Measurements from ENCODE around the gene SS18L1.

Gene SS18L1

GRCh38 chr20:62212299-62212698, 68.7 kb downstream of the SS18L1 start:
- no peak overlapping the region for H3K27ac Mint-ChIP-seq
- H3K36me3 Mint-ChIP-seq (ENCODE audit: low read depth) = no peaks in the 10 kb centered on the region
- TF ChIP-seq, protein P1, sequence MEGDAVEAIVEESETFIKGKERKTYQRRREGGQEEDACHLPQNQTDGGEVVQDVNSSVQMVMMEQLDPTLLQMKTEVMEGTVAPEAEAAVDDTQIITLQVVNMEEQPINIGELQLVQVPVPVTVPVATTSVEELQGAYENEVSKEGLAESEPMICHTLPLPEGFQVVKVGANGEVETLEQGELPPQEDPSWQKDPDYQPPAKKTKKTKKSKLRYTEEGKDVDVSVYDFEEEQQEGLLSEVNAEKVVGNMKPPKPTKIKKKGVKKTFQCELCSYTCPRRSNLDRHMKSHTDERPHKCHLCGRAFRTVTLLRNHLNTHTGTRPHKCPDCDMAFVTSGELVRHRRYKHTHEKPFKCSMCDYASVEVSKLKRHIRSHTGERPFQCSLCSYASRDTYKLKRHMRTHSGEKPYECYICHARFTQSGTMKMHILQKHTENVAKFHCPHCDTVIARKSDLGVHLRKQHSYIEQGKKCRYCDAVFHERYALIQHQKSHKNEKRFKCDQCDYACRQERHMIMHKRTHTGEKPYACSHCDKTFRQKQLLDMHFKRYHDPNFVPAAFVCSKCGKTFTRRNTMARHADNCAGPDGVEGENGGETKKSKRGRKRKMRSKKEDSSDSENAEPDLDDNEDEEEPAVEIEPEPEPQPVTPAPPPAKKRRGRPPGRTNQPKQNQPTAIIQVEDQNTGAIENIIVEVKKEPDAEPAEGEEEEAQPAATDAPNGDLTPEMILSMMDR (IDR thresholded peaks at IDR 0.05; ENCODE audit: unreplicated experiment in 3 of 3) = no peak
- no peaks in the 10 kb centered on the region for H3K9me3 Mint-ChIP-seq
- peaks cover 52% of the 10 kb centered on the region for H3K27me3 Mint-ChIP-seq (ENCODE audit: low read depth)
- H3K4me1 Mint-ChIP-seq = no peaks in the 10 kb centered on the region
- no peak overlapping the region for H3K4me3 Mint-ChIP-seq

DNA sequence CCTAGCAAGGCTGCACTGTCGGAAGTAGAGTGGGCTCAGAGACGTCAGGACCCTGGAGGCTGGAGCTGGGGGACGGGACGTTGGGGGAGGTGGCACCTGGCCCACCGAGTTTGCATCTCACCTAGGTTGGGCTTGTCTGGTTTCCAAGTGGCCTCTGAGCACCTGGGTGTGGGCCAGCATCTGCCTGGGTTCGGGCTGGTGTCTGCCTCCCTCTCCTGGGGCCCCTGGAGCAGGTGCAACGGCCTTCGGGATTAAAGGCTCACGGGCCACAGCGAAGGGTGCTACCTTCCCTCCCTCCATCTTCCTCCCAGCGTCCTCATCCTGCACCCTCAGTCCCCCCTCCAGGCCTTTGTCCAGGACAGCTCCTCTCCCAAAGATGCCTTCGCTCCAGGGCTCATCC, 70.5 kb downstream of the SS18L1 start:
- Mint-ChIP-seq H3K4me3 (no peak overlapping the region), H3K27me3 (ENCODE audit: low read depth) (peaks cover 63% of the 10 kb centered on the region), H3K36me3 (ENCODE audit: low read depth) (no peaks in the 10 kb centered on the region), H3K9me3 (no peaks in the 10 kb centered on the region), H3K27ac (no peak overlapping the region), H3K4me1 (no peaks in the 10 kb centered on the region)
- TF ChIP-seq, protein P1 (IDR thresholded peaks at IDR 0.05; ENCODE audit: unreplicated experiment in 3 of 3) = no peak

GRCh38 chr20:62215020-62215990, 71.7 kb downstream of the SS18L1 start:
- Mint-ChIP-seq H3K4me1 (no peaks in the 10 kb centered on the region), H3K4me3 (no peak overlapping the region), H3K27ac (no peak overlapping the region), H3K36me3 (ENCODE audit: low read depth) (no peaks in the 10 kb centered on the region), H3K27me3 (ENCODE audit: low read depth) (peaks cover 62% of the 10 kb centered on the region), H3K9me3 (no peaks in the 10 kb centered on the region)
- TF ChIP-seq, protein P1 (IDR thresholded peaks at IDR 0.05; ENCODE audit: unreplicated experiment in 3 of 3) = no peak

DNA sequence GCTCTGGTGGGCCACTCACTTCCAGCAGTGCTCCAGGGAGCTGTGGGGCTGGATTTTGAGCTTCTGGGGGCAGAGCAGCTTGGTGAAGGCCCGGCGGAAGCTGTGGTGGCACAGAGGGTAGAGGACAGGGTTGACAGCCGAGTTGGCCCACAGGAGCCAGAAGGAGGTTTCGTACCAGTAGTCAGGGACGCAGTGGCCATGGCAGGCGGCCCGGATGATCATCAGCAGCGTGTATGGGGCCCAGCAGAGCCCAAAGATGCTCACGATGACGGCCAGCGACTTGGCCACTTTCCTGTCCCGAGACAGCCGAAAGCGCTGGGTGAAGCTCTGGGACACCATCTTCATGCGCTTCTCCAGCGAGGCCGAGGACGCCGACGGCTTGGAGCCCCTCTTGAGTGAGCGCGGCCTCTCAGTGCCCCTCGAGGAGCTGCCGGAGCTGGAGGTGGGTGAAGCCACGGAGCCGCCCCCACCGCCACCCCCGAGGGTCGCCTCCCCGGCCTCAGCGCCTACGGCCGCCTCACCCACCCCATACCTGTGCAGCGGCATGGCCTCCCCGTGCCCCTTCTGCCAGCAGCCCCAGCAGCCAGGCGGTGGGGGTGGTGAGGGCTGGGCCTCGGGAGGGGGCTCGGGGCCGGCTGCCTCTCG, 72.5 kb downstream of the SS18L1 start:
- TF ChIP-seq, protein P1 (IDR thresholded peaks at IDR 0.05; ENCODE audit: unreplicated experiment in 3 of 3) = no peak
- H3K9me3 Mint-ChIP-seq = no peaks in the 10 kb centered on the region
- H3K27me3 Mint-ChIP-seq (ENCODE audit: low read depth) = peaks cover 65% of the 10 kb centered on the region
- no peak overlapping the region for H3K4me3 Mint-ChIP-seq
- no peaks in the 10 kb centered on the region for H3K4me1 Mint-ChIP-seq
- no peaks in the 10 kb centered on the region for H3K36me3 Mint-ChIP-seq (ENCODE audit: low read depth)
- no peak overlapping the region for H3K27ac Mint-ChIP-seq

DNA sequence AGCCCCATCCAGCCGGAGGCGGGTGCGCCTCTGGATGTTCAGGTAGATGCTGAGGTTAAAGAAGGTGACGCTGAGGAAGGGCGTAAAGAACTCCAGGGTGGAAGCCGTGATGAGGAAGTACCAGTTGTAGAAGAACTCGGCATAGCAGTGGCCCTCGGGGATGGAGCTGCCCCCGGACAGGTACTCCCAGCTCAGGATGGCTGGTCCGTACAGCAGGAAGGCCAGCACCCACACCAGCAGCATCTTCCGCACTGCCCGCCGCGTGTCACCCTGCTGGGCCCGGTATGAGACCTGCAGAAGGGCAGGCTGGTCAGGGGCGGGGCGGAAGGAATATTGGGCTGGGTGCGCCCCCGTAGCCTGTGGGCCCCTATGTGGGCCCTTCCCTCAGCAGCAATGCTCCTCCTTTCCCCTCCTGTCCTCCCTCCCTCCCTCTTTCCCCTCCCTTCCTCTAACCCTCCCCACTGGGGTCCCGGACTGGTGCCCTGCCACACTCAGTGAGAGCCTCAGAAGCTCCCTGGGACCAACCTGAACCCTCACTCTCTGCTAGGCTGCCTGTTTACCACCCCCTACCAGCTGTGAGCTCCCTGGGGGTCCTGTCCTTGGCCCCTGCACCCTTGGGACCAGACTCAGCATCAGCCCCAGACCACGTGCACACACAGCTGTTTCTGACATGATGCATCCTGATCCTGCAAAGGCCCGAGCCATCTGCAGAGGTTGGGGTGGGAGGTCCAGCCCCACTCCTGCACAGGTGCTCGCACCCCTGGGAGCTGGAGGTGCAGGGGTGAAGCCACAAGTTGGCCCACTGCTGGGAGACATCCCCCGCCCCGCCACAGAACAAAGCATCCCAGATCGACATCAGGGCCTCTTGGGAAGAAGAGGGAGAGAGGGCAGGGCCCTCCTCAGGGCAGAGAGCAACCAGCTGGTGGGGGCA, 73.3 kb downstream of the SS18L1 start:
- no peaks in the 10 kb centered on the region for H3K36me3 Mint-ChIP-seq (ENCODE audit: low read depth)
- H3K9me3 Mint-ChIP-seq = no peaks in the 10 kb centered on the region
- no peak overlapping the region for H3K4me3 Mint-ChIP-seq
- H3K27ac Mint-ChIP-seq = no peak overlapping the region
- H3K4me1 Mint-ChIP-seq = no peaks in the 10 kb centered on the region
- peaks cover 72% of the 10 kb centered on the region for H3K27me3 Mint-ChIP-seq (ENCODE audit: low read depth)
- TF ChIP-seq, protein P1 (IDR thresholded peaks at IDR 0.05; ENCODE audit: unreplicated experiment in 3 of 3) = no peak
